Measurements from ENCODE around the gene CCL3.
"Not testable (repeated sequence)": the region's sequence is repeated elsewhere in the genome, so short reads cannot be mapped to it uniquely, and the experiment has no call there.

The CCL3 gene

GRCh38 chr17:36087471-36087870, 2.5 kb downstream of the CCL3 start:
- H3K36me3 Mint-ChIP-seq (ENCODE audit: low read depth), result peaks cover 78% of the 10 kb centered on the region
- H3K4me3 Mint-ChIP-seq; H3K27ac Mint-ChIP-seq; intact Hi-C loops (cut with micrococcal nuclease); H3K9me3 Mint-ChIP-seq; H3K27me3 Mint-ChIP-seq: not testable (repeated sequence)
- peaks cover 67% of the 10 kb centered on the region for H3K4me1 Mint-ChIP-seq (ENCODE audit: low read depth)

- Mint-ChIP-seq H3K27ac (no peak overlapping the region), H3K4me1 (ENCODE audit: low read depth) (peaks cover 72% of the 10 kb centered on the region), H3K9me3 (no peaks in the 10 kb centered on the region), H3K27me3 (no peaks in the 10 kb centered on the region), H3K36me3 (ENCODE audit: low read depth) (peaks cover 82% of the 10 kb centered on the region), H3K4me3 (no peak overlapping the region)
- intact Hi-C loops (cut with micrococcal nuclease), result no loop called here
Observed at GRCh38 chr17:36086791-36087190, 3.2 kb downstream of the CCL3 start.

- intact Hi-C loops (cut with micrococcal nuclease), result no loop called here
- peaks cover 87% of the 10 kb centered on the region for H3K36me3 Mint-ChIP-seq (ENCODE audit: low read depth)
- H3K27ac Mint-ChIP-seq, result peak overlapping the region; percentile 72
- no peaks in the 10 kb centered on the region for H3K9me3 Mint-ChIP-seq
- H3K4me1 Mint-ChIP-seq (ENCODE audit: low read depth), result peaks cover 76% of the 10 kb centered on the region
- H3K27me3 Mint-ChIP-seq, result no peaks in the 10 kb centered on the region
- H3K4me3 Mint-ChIP-seq, result no peak overlapping the region
Observed at GRCh38 chr17:36085765-36086164, 4.2 kb downstream of the CCL3 start.

GRCh38 chr17:36083691-36084090, 6.3 kb downstream of the CCL3 start:
- intact Hi-C loops (cut with micrococcal nuclease); H3K9me3 Mint-ChIP-seq; H3K27me3 Mint-ChIP-seq; H3K4me3 Mint-ChIP-seq: not testable (repeated sequence)
- Mint-ChIP-seq H3K36me3 (ENCODE audit: low read depth) (peaks cover 80% of the 10 kb centered on the region), H3K27ac (peak overlapping the region; percentile 59), H3K4me1 (ENCODE audit: low read depth) (peaks cover 58% of the 10 kb centered on the region)

- H3K36me3 Mint-ChIP-seq (ENCODE audit: low read depth), result peaks cover 78% of the 10 kb centered on the region
- H3K27ac Mint-ChIP-seq, result peak overlapping the region; percentile 87
- H3K9me3 Mint-ChIP-seq; H3K27me3 Mint-ChIP-seq; intact Hi-C loops (cut with micrococcal nuclease): not testable (repeated sequence)
- H3K4me3 Mint-ChIP-seq, result peak overlapping the region; percentile 55
- H3K4me1 Mint-ChIP-seq (ENCODE audit: low read depth), result peaks cover 49% of the 10 kb centered on the region
Observed at GRCh38 chr17:36082482-36083120, 7.3 kb downstream of the CCL3 start.

- H3K27me3 Mint-ChIP-seq; intact Hi-C loops (cut with micrococcal nuclease); H3K9me3 Mint-ChIP-seq: not testable (repeated sequence)
- Mint-ChIP-seq H3K4me1 (ENCODE audit: low read depth) (peaks cover 49% of the 10 kb centered on the region), H3K27ac (peak overlapping the region; percentile 87), H3K4me3 (peak overlapping the region; percentile 55), H3K36me3 (ENCODE audit: low read depth) (peaks cover 80% of the 10 kb centered on the region)
Observed at GRCh38 chr17:36081681-36082471, 8.1 kb downstream of the CCL3 start.

GRCh38 chr17:36074365-36074764, 15.6 kb downstream of the CCL3 start:
- H3K27me3 Mint-ChIP-seq, result no peaks in the 10 kb centered on the region
- peaks cover 82% of the 10 kb centered on the region for H3K36me3 Mint-ChIP-seq (ENCODE audit: low read depth)
- H3K9me3 Mint-ChIP-seq, result no peaks in the 10 kb centered on the region
- no peak overlapping the region for H3K27ac Mint-ChIP-seq
- intact Hi-C loops (cut with micrococcal nuclease), result loop anchor here (5.0 kb wide), 3 partner anchors 42 to 102 kb away; partner anchors contain the start of gene CCL23
- H3K4me3 Mint-ChIP-seq, result no peak overlapping the region
- peaks cover 38% of the 10 kb centered on the region for H3K4me1 Mint-ChIP-seq (ENCODE audit: low read depth)

DNA sequence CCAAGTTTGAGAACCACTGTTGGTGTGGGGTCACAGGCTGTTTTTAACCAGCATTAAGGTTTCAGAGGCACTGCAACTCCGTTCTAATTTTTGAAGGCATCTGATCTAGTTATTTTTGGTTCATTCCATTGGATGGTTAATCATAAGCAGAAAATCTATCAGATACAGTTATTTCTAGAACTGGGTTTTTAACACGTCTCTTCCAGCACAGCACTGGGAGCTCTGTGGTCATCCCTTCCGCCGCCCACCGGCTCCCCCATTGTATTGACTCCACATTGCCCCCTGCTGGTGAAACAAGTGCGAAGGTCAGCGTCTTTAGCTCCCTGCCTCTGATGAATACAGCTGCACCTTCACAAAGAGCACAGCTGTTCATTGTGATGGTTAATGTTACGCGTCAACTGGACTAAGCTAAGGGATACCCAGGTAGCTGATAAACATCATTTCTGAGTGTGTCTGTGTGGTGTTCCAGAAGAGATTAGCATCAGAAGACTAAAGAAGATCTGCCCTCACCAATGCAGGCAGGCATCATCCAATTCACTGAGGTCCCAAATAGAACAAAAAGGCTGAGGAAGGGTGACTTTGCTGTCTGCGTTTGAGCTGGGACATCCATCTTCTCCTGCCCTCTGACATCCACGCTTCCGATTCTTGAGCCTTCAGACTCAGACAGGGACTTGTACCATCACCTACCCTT, 17.4 kb downstream of the CCL3 start:
- Mint-ChIP-seq H3K27me3 (no peaks in the 10 kb centered on the region), H3K27ac (peak overlapping the region; percentile 74), H3K4me3 (peak overlapping the region; percentile 17), H3K9me3 (no peaks in the 10 kb centered on the region), H3K4me1 (ENCODE audit: low read depth) (peaks cover 42% of the 10 kb centered on the region), H3K36me3 (ENCODE audit: low read depth) (peaks cover 78% of the 10 kb centered on the region)
- intact Hi-C loops (cut with micrococcal nuclease), result loop anchor here (5.0 kb wide), 3 partner anchors 40 to 100 kb away; partner anchors contain the start of gene CCL23

DNA sequence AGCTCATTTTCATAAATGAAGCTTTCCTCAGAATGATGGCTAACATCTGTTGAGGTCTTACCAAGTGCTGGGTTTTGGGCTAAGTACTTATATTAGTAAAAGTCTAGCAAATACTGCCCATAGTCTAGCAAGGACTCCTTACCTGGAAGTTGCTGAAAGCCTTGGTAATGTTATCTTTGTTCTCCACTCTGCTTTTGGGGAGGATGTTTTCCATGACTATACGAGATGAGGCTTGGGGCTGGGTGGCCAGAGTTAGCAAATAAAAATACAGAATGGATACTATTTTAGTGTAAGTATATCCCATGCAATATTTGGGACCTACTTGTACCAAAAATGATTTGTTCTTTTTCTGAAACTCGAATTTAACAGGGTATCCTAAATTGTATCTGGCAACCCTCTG, 18.2 kb downstream of the CCL3 start:
- Mint-ChIP-seq H3K4me1 (ENCODE audit: low read depth) (peaks cover 45% of the 10 kb centered on the region), H3K27ac (peak overlapping the region; percentile 90), H3K9me3 (no peaks in the 10 kb centered on the region), H3K4me3 (no peak overlapping the region), H3K36me3 (ENCODE audit: low read depth) (peaks cover 78% of the 10 kb centered on the region), H3K27me3 (no peaks in the 10 kb centered on the region)
- intact Hi-C loops (cut with micrococcal nuclease), result loop anchor here (5.0 kb wide), 3 partner anchors 39 to 99 kb away; partner anchors contain the start of gene CCL23

GRCh38 chr17:36070427-36070826, 19.5 kb downstream of the CCL3 start:
- Mint-ChIP-seq H3K36me3 (ENCODE audit: low read depth) (peaks cover 78% of the 10 kb centered on the region), H3K9me3 (no peaks in the 10 kb centered on the region), H3K4me3 (no peak overlapping the region), H3K27ac (peak overlapping the region; percentile 90), H3K27me3 (no peaks in the 10 kb centered on the region), H3K4me1 (ENCODE audit: low read depth) (peaks cover 52% of the 10 kb centered on the region)
- intact Hi-C loops (cut with micrococcal nuclease), result loop anchor here (5.0 kb wide), 3 partner anchors 38 to 98 kb away; partner anchors contain the start of gene CCL23

DNA sequence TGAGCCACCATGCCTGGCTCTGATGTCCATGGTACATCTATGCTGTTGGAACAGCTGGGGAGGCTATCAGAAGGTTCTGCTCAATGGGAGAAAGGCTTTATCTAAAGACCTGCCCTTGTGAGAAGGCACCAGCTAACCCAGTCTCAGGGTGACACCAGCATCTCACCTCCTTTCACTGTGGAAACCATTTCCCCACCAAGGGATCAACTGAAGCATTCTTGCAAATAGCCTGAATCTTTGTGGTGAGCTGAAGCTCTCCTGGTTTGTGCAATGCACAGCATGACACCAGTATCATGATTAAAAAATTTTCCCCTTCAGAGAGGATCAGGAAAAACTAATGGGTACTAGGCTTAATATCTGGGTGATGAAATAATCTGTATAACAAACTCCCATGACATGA, 20.8 kb downstream of the CCL3 start:
- H3K9me3 Mint-ChIP-seq, result no peaks in the 10 kb centered on the region
- peaks cover 82% of the 10 kb centered on the region for H3K36me3 Mint-ChIP-seq (ENCODE audit: low read depth)
- intact Hi-C loops (cut with micrococcal nuclease), result no loop called here
- no peaks in the 10 kb centered on the region for H3K27me3 Mint-ChIP-seq
- peaks cover 65% of the 10 kb centered on the region for H3K4me1 Mint-ChIP-seq (ENCODE audit: low read depth)
- no peak overlapping the region for H3K4me3 Mint-ChIP-seq
- peak overlapping the region; percentile 90 for H3K27ac Mint-ChIP-seq

DNA sequence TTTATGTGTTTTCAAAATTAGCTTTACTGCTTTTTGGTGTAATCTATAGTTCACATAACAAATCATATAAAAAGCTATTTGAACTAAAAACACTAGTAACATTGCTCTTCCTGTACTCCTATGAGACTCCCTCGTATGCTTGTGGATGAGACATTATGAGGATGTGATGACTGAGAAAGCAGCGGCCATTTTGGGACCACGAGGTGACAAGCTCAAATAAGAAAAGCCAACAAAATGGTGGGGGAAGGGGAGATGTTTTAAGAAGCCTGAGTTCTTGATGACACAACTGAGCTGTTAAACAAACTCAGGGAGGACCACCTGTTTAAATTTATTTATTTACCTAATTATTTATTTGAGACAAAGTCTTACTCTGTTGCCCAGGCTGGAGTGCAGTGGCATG, 21.4 kb downstream of the CCL3 start:
- intact Hi-C loops (cut with micrococcal nuclease), result no loop called here
- peaks cover 71% of the 10 kb centered on the region for H3K4me1 Mint-ChIP-seq (ENCODE audit: low read depth)
- H3K4me3 Mint-ChIP-seq, result no peak overlapping the region
- H3K9me3 Mint-ChIP-seq, result no peaks in the 10 kb centered on the region
- no peaks in the 10 kb centered on the region for H3K27me3 Mint-ChIP-seq
- H3K27ac Mint-ChIP-seq, result peak overlapping the region; percentile 90
- peaks cover 85% of the 10 kb centered on the region for H3K36me3 Mint-ChIP-seq (ENCODE audit: low read depth)

- peak overlapping the region; percentile 72 for H3K4me3 Mint-ChIP-seq
- peak overlapping the region; percentile 90 for H3K27ac Mint-ChIP-seq
- no peaks in the 10 kb centered on the region for H3K9me3 Mint-ChIP-seq
- peaks cover 76% of the 10 kb centered on the region for H3K4me1 Mint-ChIP-seq (ENCODE audit: low read depth)
- intact Hi-C loops (cut with micrococcal nuclease), result no loop called here
- no peaks in the 10 kb centered on the region for H3K27me3 Mint-ChIP-seq
- peaks cover 76% of the 10 kb centered on the region for H3K36me3 Mint-ChIP-seq (ENCODE audit: low read depth)
Observed at GRCh38 chr17:36066365-36066985, 23.5 kb downstream of the CCL3 start.

Data from dendritic cell treated with granulocyte-macrophage colony-stimulating factor and Interleukin-4, amounts not matched to agents 40 ng/mL and 50 ng/mL, for 4 days (primary cell).